ENCODE results near the gene VPS29.
A peak's percentile ranks its signal among the peaks of the same experiment; 100 is the strongest.
"Not testable (repeated sequence)": the region's sequence is repeated elsewhere in the genome, so short reads cannot be mapped to it uniquely, and the experiment has no call there.

Gene VPS29

GRCh38 chr12:110520876-110521712 lies 19.2 kb upstream of the VPS29 start:
- DNase-seq, result not testable (repeated sequence)

GRCh38 chr12:110518014-110518413 lies 16.1 kb upstream of the VPS29 start:
- not testable (repeated sequence) for DNase-seq

- DNase-seq, result no peak
Measured at GRCh38 chr12:110516995-110517394, 15.1 kb upstream of the VPS29 start.

- DNase-seq, result no peak
Measured at GRCh38 chr12:110514363-110514762, 12.5 kb upstream of the VPS29 start.

- no peak for DNase-seq
Measured at GRCh38 chr12:110513842-110514241, 11.9 kb upstream of the VPS29 start.

GRCh38 chr12:110508071-110508586 lies 6.2 kb upstream of the VPS29 start:
- DNase-seq, result no peak

DNA sequence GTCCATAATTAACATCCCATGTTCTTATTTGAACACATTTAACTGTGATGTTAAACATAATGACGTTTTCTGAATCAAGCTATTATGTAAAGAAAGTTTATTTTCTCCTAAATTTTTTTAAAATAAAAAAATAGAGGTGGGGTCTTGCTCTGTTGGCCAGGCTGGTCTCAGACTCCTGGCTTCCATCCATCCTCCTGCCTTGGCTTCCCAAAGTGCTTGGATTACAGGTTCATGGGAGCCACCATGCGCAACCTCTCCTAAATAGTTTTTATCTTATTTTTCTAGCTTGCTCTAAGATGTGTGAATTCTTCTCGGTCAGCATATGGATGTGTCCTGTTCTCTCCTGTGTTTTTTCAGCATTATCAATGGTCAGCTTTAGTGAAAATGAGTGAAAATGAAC lies 3.4 kb upstream of the VPS29 start:
- no peak for DNase-seq

GRCh38 chr12:110503432-110503831 lies 1.5 kb upstream of the VPS29 start:
- DNase-seq, result no peak

- DNase-seq, result no peak
Measured at GRCh38 chr12:110501399-110501751, 536 bp downstream of the VPS29 start.

- no peak for DNase-seq
Measured at GRCh38 chr12:110498984-110499706, 2.8 kb downstream of the VPS29 start.

DNA sequence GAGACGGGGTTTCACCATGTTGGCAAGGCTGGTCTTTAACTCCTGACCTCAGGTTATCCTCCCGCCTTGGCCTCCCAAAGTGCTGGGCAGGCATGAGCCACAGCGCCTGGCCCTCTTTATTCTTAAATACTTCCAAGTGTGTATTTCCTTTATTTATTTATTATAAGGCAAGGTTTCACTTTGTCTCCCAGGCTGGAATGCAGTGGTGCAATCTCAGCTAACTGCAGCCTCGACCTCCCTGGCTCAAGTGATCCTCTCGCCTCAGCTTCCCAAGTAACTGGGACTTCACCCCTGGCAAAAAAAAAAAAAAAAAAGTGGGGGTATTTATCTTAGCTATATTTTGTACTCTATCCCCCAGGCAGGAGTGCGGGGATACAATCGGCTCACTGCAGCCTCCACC lies 26.5 kb downstream of the VPS29 start:
- DNase-seq, result no peak

- peak; percentile 82 for DNase-seq
Measured at GRCh38 chr12:110468214-110469048, 33.5 kb downstream of the VPS29 start, which contains the start of the genes FAM216A and GPN3. FAM216A (plus strand) TSS chr12:110468845; CDS start chr12:110468876, 31 bp downstream. GPN3 (minus strand) TSS chr12:110468257; CDS start chr12:110468203, 54 bp downstream.

DNA sequence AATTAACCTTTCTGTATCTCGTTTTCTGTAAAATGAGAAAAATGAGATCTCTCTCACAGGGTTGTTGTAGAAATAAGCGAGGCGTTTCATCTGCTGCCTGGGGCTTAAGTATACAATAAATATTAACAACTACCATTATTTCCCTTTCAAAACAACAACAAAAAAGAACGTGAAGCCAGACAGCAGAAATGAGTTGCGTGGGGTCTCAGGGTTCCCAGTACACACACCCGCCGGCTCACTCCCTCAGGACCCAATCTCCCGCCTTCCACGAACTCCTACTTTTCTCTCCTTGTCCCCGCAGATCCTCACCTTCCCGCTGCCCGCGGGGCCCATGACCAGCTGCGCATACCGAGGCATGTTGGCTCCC lies 34.1 kb downstream of the VPS29 start:
- no peak for DNase-seq

DNA sequence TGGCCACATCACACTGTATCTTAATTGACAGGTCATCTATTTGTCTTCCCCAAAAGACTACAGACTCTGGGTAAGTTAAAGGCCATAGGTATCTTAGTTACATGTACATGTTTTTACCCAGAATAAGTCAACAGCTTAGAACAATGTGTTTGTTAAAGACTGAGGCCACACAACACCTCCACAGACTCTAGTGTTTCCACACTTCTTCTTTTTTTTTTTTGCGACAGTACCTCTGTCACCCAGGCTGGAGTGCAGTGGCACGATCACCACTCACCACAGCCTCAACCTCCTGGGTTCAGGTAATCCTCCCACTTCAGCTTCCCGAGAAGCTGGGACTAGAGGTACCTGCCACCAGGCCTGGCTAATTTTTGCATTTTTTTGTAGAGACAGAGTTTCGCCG lies 35.1 kb downstream of the VPS29 start:
- DNase-seq, result no peak

GRCh38 chr12:110465765-110466164 lies 36.1 kb downstream of the VPS29 start:
- not testable (repeated sequence) for DNase-seq

DNA sequence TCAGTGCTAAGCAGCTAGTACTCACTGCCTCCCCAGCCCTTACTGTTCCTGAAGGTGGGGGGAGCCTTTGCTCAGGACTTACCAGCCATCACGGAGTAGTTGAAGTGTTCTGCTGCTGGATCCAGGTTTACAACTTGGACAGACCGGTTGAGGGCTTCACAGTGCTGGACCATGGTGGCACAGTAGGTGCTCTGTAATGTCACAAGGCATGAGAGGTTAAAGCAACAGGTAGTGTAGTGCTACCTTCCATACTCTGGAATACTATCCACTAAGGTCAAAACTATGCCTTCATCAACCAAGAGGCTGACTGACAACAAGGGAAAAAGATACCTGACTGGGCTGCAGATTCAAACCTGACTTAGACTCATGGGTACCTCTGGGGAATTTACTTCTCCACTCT lies 36.9 kb downstream of the VPS29 start:
- DNase-seq, result no peak

DNA sequence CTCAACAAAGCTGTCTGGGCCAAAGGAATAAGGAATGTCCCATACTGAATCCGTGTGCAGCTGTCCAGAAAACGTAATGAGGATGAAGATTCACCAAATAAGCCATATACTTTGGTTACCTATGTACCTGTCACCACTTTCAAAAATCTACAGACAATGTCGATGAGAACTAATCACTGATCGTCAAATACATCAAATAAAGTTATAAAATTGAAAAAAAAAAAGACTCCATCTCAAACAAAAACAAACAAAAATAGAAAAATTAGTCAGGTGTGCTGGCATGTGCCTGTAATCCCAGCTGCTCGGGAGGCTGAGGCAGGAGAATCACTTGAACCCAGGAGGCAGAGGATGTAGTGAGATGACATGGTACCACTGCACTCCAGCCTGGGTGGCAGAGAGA lies 40.7 kb downstream of the VPS29 start:
- DNase-seq, result not testable (repeated sequence)

GRCh38 chr12:110458756-110459155 lies 43.2 kb downstream of the VPS29 start:
- DNase-seq, result no peak

GRCh38 chr12:110453569-110454296 lies 48.2 kb downstream of the VPS29 start:
- no peak for DNase-seq

DNA sequence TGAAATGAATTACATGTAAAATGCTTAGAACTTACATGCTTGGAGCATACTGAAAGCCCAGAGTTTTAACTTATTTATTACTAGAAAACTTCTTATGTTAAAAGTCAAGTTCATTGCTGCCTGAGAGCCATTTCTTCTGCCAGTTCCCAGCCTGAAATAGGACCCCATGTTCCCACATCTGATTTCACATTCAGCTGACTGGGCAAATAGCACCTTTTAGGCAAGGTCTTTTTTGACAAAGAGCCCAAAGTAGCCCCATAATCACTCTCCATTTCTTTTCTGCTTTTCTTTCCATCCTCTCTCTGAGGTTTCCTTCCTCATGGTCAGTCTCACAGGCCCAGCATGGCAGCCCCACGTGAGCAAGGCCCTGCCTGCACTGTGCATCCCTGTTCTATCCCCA lies 50.6 kb downstream of the VPS29 start:
- DNase-seq, result no peak

- peak; percentile 88 for DNase-seq
Measured at GRCh38 chr12:110449799-110450497, 52.0 kb downstream of the VPS29 start, which contains the start of gene ARPC3. ARPC3 (minus strand) TSS chr12:110450337; CDS start chr12:110450260, 77 bp downstream.

Measured in activated gamma-delta T cell (primary cell).